HEK293 (cell line): ENCODE data around the gene DCUN1D2.

Source experiments
- CTCF ChIA-PET: fragments of 350-600 bp; formaldehyde crosslinking; extraction: SDS; loops from one replicate; lab custom pipeline; 2021; ENCODE audit warnings: antibody characterized with exemption; lab: Yijun Ruan, JAX
- POLR2A ChIA-PET: fragments of 300-600 bp; formaldehyde crosslinking; extraction: SDS; loops from one replicate; lab custom pipeline; 2020; ENCODE audit warnings: antibody characterized with exemption, inconsistent platforms; lab: Yijun Ruan, JAX
- H3K27ac ChIP-seq: fragments of 200-500 bp; sonication (Bioruptor generic); 2 replicates; pipeline ENCODE4 v1.5.1; 2014; ENCODE audit warnings: low read depth, low read length, control low read depth, inconsistent platforms; ENCODE audit errors: extremely low read depth
- H3K36me3 ChIP-seq, 2 experiments: fragments of 200-500 bp in 1 of 2; sonication (Bioruptor generic) in 1 of 2; 1 replicate in 1 of 2; 2 replicates in 1 of 2; pipeline ENCODE4 v1.5.1; 2014 to 2017; ENCODE audit warnings: inconsistent platforms in 2 of 2, low read length in 2 of 2; ENCODE audit not compliant: control insufficient read depth in 2 of 2, insufficient read depth in 1 of 2
- H3K4me1 ChIP-seq: fragments of 200-500 bp; sonication (Bioruptor generic); 2 replicates; pipeline ENCODE4 v1.5.1; 2014; ENCODE audit warnings: mild to moderate bottlenecking, low read length, inconsistent platforms; ENCODE audit not compliant: control insufficient read depth, insufficient read depth
- H3K4me3 ChIP-seq: 2 replicates; pipeline ENCODE4 v1.5.1; 2011; ENCODE audit warnings: low read depth, mild to moderate bottlenecking, control low read depth, low read length, moderate library complexity
- H3K9me3 ChIP-seq: fragments of 200-500 bp; sonication (Bioruptor generic); 2 replicates; pipeline ENCODE4 v1.5.1; 2014; ENCODE audit warnings: low read depth, low read length, inconsistent platforms; ENCODE audit not compliant: control insufficient read depth, insufficient read depth
- GLI2 ChIP-seq: fragments of 450-650 bp; formaldehyde crosslinking; IDR thresholded peaks from 2 replicates; pipeline ENCODE4; 2017; ENCODE audit warnings: missing biosample characterization, missing genetic modification characterization, low read depth, borderline replicate concordance
- GLI4 ChIP-seq: fragments of 450-650 bp; formaldehyde crosslinking; IDR thresholded peaks from 2 replicates; pipeline ENCODE4 v1.5.1; 2016; ENCODE audit warnings: missing biosample characterization, missing genetic modification characterization
- REST ChIP-seq: fragments of 450-650 bp; formaldehyde crosslinking; IDR thresholded peaks from 2 replicates; pipeline ENCODE4 v1.5.1; 2016; ENCODE audit warnings: missing biosample characterization, missing genetic modification characterization
- SP3 ChIP-seq: fragments of 450-650 bp; formaldehyde crosslinking; IDR thresholded peaks from 2 replicates; pipeline ENCODE4 v1.5.1; 2016; ENCODE audit warnings: missing biosample characterization, missing genetic modification characterization
- ZBTB1 ChIP-seq: fragments of 450-650 bp; formaldehyde crosslinking; IDR thresholded peaks from 2 replicates; pipeline ENCODE4 v1.5.1; 2016; ENCODE audit warnings: missing biosample characterization, missing genetic modification characterization
- ZBTB21 ChIP-seq: fragments of 450-650 bp; formaldehyde crosslinking; IDR thresholded peaks from 2 replicates; pipeline ENCODE4 v1.5.1; 2017; ENCODE audit warnings: missing biosample characterization, missing genetic modification characterization
- ZFP37 ChIP-seq: fragments of 450-650 bp; formaldehyde crosslinking; IDR thresholded peaks from 2 replicates; pipeline ENCODE4 v1.5.1; 2016; ENCODE audit warnings: missing biosample characterization, missing genetic modification characterization
- ZFP41 ChIP-seq: fragments of 450-650 bp; formaldehyde crosslinking; IDR thresholded peaks from 2 replicates; pipeline ENCODE4 v1.5.1; 2016; ENCODE audit warnings: missing biosample characterization, missing genetic modification characterization, borderline replicate concordance
- ZIC2 ChIP-seq: fragments of 450-650 bp; formaldehyde crosslinking; IDR thresholded peaks from 2 replicates; pipeline ENCODE4 v1.5.1; 2016; ENCODE audit warnings: missing biosample characterization, missing genetic modification characterization
- ZNF132 ChIP-seq: fragments of 450-650 bp; formaldehyde crosslinking; IDR thresholded peaks from 2 replicates; pipeline ENCODE4 v1.5.1; 2017; ENCODE audit warnings: missing biosample characterization, missing genetic modification characterization, borderline replicate concordance
- ZNF146 ChIP-seq: fragments of 450-650 bp; formaldehyde crosslinking; IDR thresholded peaks from 2 replicates; pipeline ENCODE4 v1.5.1; 2016; ENCODE audit warnings: missing biosample characterization, missing genetic modification characterization
- ZNF221 ChIP-seq: fragments of 450-650 bp; formaldehyde crosslinking; IDR thresholded peaks from 2 replicates; pipeline ENCODE4 v1.5.1; 2017; ENCODE audit warnings: missing biosample characterization, missing genetic modification characterization, borderline replicate concordance
- ZNF24 ChIP-seq: fragments of 450-650 bp; formaldehyde crosslinking; IDR thresholded peaks from 2 replicates; pipeline ENCODE4 v1.5.1; 2016; ENCODE audit warnings: missing biosample characterization, missing genetic modification characterization
- ZNF26 ChIP-seq: fragments of 450-650 bp; formaldehyde crosslinking; IDR thresholded peaks from 2 replicates; pipeline ENCODE4 v1.5.1; 2016; ENCODE audit warnings: missing biosample characterization, missing genetic modification characterization
- ZNF280D ChIP-seq: fragments of 450-650 bp; formaldehyde crosslinking; IDR thresholded peaks from 2 replicates; pipeline ENCODE4 v1.5.1; 2016; ENCODE audit warnings: missing biosample characterization, missing genetic modification characterization
- ZNF335 ChIP-seq: fragments of 450-650 bp; formaldehyde crosslinking; conservative IDR thresholded peaks from 2 replicates; pipeline ENCODE4 v1.5.1; 2016; ENCODE audit warnings: missing biosample characterization, missing genetic modification characterization
- ZNF514 ChIP-seq: fragments of 450-650 bp; formaldehyde crosslinking; IDR thresholded peaks from 2 replicates; pipeline ENCODE4 v1.5.1; 2016; ENCODE audit warnings: missing biosample characterization, missing genetic modification characterization
- ZNF76 ChIP-seq: fragments of 450-650 bp; formaldehyde crosslinking; IDR thresholded peaks from 2 replicates; pipeline ENCODE4; 2016; ENCODE audit warnings: low read depth, missing biosample characterization, missing genetic modification characterization, borderline replicate concordance
- ZNF776 ChIP-seq: fragments of 450-650 bp; formaldehyde crosslinking; IDR thresholded peaks from 2 replicates; pipeline ENCODE4 v1.5.0; 2017; ENCODE audit warnings: missing biosample characterization, missing genetic modification characterization, borderline replicate concordance
- ZNF777 ChIP-seq: fragments of 450-650 bp; formaldehyde crosslinking; IDR thresholded peaks from 2 replicates; pipeline ENCODE4 v1.5.1; 2017; ENCODE audit warnings: missing biosample characterization, missing genetic modification characterization, borderline replicate concordance
- ZNF830 ChIP-seq: fragments of 450-650 bp; IDR thresholded peaks from 2 replicates; pipeline ENCODE4 v1.5.0; 2018; ENCODE audit warnings: missing biosample characterization, missing genetic modification characterization, low read depth, mild to moderate bottlenecking, moderate library complexity
- ZSCAN30 ChIP-seq: fragments of 450-650 bp; IDR thresholded peaks from 2 replicates; pipeline ENCODE4 v1.5.1; 2018; ENCODE audit warnings: missing biosample characterization, mild to moderate bottlenecking, missing genetic modification characterization, moderate library complexity

DCUN1D2 gene

GRCh38 chr13:113519556-113519955, 29.0 kb upstream of the DCUN1D2 start (continued):
- TF ChIP-seq REST (tag by site-specific recombination) = no peak
- TF ChIP-seq ZNF776 (tag by site-specific recombination) = no peak
- no peak for TF ChIP-seq SP3 (tag by site-specific recombination)

- Histone ChIP-seq H3K9me3 (no peaks in the 10 kb centered on the region), H3K4me1 (no peaks in the 10 kb centered on the region), H3K27ac (no peak overlapping the region)
- ChIA-PET POLR2A (no interaction called here), CTCF (interaction anchor here (0.6 kb wide), 1 partner anchor 446 kb away, joined by 5 read pairs; no protein-coding TSS in a partner anchor)
- TF ChIP-seq ZBTB1 (no peak), GLI4 (tag by site-specific recombination) (no peak), ZNF830 (tag by site-specific recombination) (no peak), ZNF514 (no peak), ZNF335 (tag by site-specific recombination) (no peak), ZNF26 (tag by site-specific recombination) (no peak), ZNF777 (tag by site-specific recombination) (no peak)
- TF ChIP-seq, all 188 proteins: peak for 0
- H3K4me3 ChIP-seq = no peak overlapping the region
- peaks cover 8 to 35% of the 10 kb centered on the region in 2 experiments; a peak in 2 of 3 replicates for H3K36me3 ChIP-seq
Measured at GRCh38 chr13:113518076-113518803, 27.7 kb upstream of the DCUN1D2 start.

GRCh38 chr13:113514847-113515246, 24.3 kb upstream of the DCUN1D2 start:
- H3K4me3 ChIP-seq = no peak overlapping the region
- H3K36me3 ChIP-seq = peaks cover 4 to 39% of the 10 kb centered on the region in 2 experiments; a peak in 2 of 3 replicates
- POLR2A ChIA-PET = no interaction called here
- CTCF ChIA-PET = no interaction called here
- no peak overlapping the region for H3K27ac ChIP-seq
- no peaks in the 10 kb centered on the region for H3K9me3 ChIP-seq
- no peaks in the 10 kb centered on the region for H3K4me1 ChIP-seq
- TF ChIP-seq ZNF221 (tag by site-specific recombination) (no peak), ZIC2 (tag by site-specific recombination) (no peak), ZNF280D (no peak), ZNF132 (no peak), ZNF76 (tag by site-specific recombination) (no peak), ZNF146 (tag by site-specific recombination) (no peak), ZSCAN30 (tag by site-specific recombination) (no peak), ZBTB1 (no peak), ZNF24 (no peak), ZBTB21 (no peak), GLI2 (tag by site-specific recombination) (no peak), ZFP37 (tag by site-specific recombination) (no peak), ZFP41 (tag by site-specific recombination) (no peak)
